HK-2 (cell line): ENCODE data around the gene PSME3IP1.

Experiments used
- DNase-seq: peaks from one replicate; pipeline ENCODE4 v3.0.0-alpha.2; 2018; ENCODE audit not compliant: unreplicated experiment

PSME3IP1 gene

DNA sequence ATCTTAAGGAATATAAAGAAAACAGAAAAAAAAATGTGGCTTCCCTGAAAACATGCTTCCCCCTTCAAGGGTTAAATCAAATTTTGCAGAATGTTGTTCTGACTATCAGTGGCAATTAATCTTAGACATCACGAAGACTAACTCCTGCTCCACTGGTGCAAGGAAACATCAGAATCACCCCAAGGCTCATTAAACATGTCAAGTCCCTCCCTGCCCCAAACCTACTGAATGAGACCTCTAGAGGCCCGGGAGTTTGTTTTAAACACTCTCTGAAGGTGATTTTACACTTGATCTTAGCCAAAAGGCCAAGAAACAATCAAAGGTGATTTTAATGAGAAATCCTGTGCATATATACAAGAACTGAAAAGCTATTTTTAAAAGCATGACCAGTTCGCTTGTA lies 18.3 kb downstream of the PSME3IP1 start:
- DNase-seq: no peak

GRCh38 chr16:57166951-57167350 lies 18.9 kb downstream of the PSME3IP1 start:
- no peak for DNase-seq

DNA sequence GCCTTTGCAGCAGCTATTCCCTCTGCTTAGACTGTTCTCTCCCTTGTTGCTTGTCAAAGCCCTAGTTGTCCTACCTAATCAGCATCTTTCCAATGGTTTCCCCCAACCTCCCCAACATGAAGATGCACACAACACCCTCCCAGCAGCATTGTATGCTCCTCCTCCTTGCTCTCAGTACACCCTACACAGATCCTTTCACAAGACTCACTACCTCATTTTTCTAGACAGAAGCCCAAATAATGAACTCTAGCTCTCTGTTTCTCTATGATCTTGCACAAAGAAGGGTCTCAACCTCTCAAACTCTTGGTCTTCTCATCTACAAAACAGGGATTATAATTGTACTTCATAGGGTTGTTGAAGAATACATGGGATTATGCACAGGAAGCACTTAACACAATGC lies 19.4 kb downstream of the PSME3IP1 start:
- no peak for DNase-seq

DNA sequence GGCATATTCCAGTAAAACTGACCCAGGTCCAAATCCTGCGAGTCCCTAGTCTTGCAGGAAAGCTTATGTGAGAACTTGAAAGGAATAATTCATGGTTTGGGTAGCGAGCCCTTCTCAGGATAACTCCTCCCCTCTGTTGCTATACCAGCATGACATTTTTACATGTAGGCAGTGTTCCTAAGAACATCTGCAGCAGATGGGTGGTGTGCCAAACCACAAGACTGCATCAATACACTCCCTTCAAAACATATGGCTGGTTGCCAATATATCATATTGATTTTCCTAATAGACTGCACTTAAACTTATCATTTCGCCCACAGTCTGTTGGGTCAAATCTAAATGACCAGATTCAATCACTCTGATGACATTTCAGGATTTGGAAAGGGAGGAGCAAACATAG lies 19.9 kb downstream of the PSME3IP1 start:
- DNase-seq: no peak

- no peak for DNase-seq
Measured at GRCh38 chr16:57165483-57165882, 20.4 kb downstream of the PSME3IP1 start.

GRCh38 chr16:57163842-57164241 lies 22.0 kb downstream of the PSME3IP1 start:
- DNase-seq: no peak

DNA sequence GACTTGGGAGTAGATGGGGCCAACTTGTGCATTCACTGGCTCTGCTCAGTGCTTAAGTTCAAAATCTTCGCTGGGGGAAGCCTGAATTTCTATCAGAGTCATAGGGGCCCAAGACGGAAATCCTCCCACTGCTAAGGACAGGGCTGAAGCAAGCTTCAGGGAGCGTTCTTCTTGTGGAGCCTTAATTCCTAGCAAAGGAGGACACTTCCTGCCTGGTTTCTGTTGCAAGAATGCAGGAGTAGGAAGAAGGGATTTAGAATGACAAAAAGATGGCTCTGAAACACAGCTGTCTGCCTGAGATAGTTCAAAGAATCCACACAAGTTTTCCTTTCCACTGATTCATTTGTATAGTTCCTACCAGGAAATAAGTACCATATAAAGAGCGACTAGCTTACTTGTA lies 26.4 kb downstream of the PSME3IP1 start:
- DNase-seq: no peak

DNA sequence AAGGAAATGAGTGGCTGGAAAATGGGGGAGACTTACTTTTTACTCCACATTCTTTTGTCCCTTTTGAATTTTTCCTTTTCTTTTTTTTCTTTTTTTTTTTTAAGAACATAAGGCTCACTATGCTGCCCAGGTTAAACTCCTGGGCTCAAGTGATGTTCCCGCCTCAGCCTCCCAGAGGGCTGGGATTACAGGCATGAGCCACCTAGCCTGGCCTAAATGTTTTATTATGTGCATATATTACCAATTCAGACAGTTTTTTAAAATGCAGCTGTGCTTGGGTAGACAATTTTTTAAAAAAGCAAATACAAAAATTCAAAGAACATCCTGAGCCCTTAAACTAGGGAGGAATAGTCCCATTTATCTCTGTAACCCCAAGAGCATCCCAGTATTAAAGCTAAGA lies 28.3 kb downstream of the PSME3IP1 start:
- DNase-seq: no peak

GRCh38 chr16:57156351-57156703 lies 29.5 kb downstream of the PSME3IP1 start:
- no peak for DNase-seq

DNA sequence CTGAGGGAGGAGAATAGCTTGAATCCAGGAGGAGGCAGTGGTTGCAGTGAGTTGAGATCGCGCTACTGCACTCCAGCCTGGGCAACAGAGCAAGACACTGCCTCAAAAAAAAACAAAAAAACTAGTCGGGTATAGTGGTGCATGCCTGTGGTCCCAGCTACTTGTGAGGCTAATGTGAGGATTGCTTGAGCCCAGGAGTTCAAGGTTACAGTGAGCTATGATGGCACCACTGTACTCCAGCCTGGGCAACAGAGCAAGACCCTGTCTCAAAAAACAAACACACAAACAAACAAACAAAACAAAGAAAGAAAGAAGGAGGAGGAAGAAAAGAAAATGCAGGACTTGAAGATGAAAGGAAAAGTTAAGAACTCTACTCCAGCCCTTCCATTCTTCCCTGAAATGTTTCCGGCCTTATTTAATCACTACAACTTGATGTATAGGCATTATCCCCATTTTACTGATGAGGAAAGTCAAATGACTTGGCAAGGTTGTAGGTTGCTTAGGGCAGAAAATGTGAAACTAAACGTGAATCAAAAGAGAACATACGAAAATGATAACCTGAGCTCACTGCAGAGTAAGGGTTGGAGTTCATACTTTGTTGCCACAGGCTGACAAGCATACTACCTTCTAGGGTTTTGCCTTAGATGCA lies 30.0 kb downstream of the PSME3IP1 start:
- no peak for DNase-seq

DNA sequence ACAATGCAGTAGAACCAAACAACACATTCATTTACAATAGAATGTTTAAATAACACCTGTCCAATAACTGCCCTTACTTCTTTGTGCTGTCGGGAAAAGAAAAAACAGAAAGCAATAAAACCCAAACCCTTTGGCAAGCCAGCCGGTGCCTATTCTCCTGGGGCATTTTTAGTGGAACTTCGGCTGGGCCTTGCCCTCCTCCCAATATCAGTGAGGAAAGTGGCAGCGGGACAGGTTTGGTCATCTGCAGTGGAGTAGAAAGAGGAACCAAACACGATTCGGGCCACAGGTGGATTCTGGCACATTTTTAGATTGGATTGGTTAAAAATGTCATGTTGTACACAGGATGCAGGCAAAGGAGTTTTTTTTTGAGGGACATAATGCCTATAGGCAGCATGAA lies 32.0 kb downstream of the PSME3IP1 start:
- DNase-seq: no peak

DNA sequence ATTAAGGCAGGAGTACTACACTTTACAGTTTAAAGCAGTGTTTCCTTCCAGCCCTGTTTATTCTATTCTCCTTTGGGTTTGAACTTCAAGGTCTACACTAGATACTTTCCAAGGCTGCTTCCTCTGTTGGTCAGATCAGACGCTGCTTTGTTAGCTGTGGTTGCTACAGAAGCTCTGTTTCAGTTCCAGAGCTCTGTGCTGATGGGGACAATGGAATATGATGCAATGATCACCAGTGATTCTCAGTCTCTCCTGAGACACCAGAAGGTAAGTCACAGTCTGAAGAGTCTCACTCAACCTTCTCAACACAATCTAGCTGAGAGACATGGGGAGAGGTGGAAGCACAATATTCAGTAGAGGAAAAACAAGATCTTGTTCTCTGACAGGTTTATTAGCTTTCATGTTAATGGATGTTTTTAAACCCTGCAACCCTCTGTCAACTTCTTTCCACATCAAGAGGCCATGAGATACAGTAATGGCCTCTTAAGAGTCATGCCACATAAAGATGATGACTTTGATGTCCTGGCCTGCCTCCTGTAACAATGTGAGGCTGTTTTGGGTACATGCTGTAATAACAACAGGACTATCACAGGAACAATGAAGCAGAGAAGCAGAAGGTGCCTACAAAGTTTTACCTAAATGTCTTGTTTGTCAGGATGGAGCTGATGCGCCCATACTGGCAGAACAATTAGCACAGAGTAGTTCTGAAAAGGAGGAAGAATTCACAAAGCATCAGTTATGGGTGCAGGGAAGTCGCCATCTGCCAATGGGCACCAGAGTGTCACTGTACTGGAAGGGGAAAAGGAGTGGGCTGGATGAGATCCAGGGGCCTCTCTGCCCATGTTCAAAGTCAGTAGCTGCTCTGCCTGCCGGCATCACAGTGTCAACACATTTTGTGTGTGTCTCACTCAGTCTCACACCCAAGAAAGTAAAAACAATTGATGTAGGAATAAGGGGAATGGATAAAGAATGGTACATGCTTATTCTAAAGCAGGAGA lies 33.4 kb downstream of the PSME3IP1 start:
- no peak for DNase-seq

- no peak for DNase-seq
Measured at GRCh38 chr16:57151369-57151768, 34.5 kb downstream of the PSME3IP1 start.

- no peak for DNase-seq
Measured at GRCh38 chr16:57150682-57151330, 35.0 kb downstream of the PSME3IP1 start.

DNA sequence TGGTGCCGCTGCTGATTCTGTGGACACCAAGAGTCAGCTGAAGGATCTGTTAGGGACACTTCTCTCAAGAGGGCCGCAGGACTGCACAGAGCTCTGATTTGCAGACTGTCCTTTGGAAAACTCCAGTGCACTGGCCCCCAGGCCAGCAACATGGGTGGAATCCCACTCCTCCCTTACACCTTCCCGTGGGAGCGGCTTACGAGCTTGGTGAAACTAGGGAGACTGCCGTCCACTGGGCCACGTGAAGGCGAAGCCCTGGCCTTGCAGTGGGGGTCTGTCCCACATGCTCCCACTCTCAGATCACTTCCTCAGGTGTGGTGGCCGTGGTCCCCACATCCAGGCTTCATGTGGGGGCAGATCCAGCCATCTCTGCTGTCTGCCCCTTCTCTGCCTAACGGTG lies 36.4 kb downstream of the PSME3IP1 start:
- no peak for DNase-seq

DNA sequence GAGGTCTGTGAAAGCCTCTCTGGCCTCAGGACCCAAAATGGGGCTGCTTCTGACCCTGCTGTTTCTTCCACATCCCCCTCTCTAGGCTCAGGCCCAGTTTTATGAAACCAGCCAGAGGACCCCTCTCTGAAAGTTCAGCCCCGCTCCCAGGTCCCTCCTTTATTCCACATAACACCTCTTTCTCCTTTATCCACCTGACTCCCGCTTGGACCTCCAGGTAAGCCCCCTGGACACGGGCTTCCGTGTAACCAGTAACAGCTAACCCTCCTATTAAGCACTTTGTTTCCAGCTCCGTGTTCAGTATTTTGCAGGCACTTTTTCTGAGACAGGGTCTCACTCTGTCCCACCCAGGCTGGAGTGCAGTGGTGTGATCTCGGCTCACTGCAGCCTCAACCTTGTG lies 37.4 kb downstream of the PSME3IP1 start:
- DNase-seq: no peak

- no peak for DNase-seq
Measured at GRCh38 chr16:57147381-57148221, 38.2 kb downstream of the PSME3IP1 start.

- no peak for DNase-seq
Measured at GRCh38 chr16:57146735-57147134, 39.1 kb downstream of the PSME3IP1 start.

GRCh38 chr16:57146040-57146647 lies 39.7 kb downstream of the PSME3IP1 start:
- no peak for DNase-seq

GRCh38 chr16:57145046-57146021 lies 40.5 kb downstream of the PSME3IP1 start:
- no peak for DNase-seq
